CD4-positive, alpha-beta T cell treated with Interleukin-4 for 4 hours (primary cell): ENCODE results near the gene RBMS1.
A peak's percentile ranks its signal among the peaks of the same experiment; 100 is the strongest.

Experiments used
- DNase-seq: peaks from one replicate; pipeline ENCODE4 v3.0.0-alpha.2; 2020

Gene RBMS1

DNA sequence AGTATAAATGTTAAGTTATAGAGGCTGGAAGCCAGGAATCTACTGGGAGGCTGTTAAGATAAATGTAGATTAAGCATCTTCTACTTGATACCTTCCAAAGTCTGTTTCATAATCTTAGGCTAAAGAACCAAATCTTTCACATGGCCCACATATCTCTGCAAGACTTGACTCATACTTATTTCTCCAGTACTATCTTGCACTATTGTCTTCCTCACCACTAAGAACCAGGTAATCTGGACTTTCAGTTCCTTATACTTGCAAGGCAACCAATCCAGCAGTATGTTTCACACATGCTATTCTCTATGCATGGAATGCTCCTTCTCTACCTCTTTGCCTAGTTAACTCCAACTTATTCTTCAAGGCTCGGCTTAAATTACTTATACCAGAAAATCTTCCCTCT lies 62.2 kb downstream of the RBMS1 start:
- DNase-seq: no peak

DNA sequence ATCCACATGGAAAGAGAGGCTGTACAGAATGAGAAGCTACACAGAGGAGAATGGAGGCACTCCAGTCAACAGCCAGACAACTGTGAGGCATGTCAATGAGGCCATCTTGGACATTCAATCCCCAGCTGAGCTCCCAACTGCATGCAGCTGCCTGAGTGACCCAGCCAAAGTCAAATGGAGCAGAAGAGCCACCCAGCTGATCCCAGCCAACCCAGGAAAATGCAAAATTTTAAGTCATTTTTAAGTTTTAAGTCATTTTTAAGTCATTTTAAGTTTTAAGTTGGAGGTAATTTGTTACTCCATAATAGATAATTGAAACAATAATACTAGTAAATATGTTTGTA lies 63.6 kb downstream of the RBMS1 start:
- DNase-seq: no peak

DNA sequence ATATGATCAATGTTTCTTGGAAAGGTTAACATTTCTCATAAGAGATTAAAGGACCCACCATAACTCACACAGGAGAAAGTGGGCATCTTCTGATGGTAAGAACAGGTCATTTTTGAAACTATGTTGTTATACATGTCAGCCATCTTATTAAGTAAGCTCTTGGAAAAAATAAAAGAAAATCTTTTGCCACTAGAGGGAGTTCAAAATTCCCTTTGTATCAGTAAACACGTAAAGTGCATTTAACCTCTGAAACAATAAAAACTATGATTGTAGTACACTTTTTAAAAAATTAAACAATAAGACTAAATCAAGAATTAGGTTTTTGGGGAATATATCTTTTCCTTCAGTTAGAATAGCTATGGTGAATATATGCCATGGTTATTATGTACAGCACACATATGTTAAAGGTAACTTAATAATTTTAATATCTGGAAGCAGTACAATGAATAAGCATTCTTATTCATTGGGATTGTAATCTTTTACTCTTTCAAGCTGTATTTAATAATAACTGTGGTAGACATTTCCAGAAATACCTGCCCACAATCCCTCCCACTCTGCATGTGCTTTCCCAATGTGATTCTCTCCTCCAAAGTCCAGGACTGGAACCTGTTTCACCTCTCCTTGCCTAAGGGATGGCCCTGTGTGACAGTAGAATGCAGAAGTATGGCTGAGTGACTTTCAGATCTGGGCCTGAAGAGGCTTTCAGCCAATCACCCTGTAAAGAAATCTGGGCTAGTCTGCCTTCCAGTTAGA lies 64.2 kb downstream of the RBMS1 start:
- DNase-seq: peak; percentile 72

DNA sequence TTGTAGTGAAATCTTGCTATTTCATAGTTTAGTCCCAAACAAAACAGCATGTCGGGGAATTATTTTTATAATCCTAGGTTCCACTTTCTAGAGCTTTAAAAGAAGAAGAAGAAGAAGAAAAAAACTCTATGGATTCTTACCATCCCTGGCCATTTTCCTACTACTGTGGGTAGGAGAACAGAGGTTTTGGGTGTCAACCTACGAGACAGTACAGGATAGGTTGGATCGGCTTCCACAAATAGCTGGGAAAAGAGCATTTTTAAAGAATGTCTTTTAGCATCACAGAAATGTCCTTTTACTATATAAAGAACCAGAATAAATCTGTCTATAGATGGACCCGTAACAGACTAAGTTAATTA lies 65.2 kb downstream of the RBMS1 start:
- no peak for DNase-seq

DNA sequence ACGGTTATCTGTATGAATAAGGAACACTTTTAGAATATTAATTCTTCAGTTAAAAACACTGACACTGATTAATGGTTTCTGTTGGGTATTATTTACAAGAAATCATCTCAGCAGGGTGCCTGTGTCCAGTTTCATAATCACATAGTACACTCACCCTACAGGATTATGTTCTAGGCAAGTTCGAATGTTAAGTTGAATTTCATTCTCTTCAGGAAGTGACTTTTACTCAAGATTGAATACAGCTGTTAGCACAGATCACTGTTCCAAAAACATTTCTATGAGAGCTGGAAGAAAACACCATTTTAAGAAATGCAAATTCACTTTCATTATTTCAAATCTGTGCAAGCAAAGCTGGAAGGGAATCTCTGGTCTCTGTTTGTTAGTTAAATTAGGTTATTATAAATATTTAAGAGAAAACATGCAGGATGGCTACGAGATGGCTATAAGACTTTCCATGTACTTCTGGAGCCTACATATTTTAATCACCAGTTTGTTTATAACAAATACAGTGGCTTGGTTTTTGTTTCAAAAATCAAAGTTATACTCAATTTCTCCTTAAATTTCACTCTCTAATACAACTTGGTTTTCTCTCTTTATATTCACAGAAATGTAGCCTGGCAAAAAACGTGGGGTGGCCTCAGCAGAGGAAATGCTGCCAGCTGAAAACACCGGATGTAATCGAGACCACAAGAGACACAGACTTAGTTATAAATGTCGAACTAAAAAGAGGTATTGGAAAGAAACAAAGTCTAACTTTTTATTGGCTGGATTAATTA lies 65.8 kb downstream of the RBMS1 start:
- DNase-seq: peak; percentile 75

DNA sequence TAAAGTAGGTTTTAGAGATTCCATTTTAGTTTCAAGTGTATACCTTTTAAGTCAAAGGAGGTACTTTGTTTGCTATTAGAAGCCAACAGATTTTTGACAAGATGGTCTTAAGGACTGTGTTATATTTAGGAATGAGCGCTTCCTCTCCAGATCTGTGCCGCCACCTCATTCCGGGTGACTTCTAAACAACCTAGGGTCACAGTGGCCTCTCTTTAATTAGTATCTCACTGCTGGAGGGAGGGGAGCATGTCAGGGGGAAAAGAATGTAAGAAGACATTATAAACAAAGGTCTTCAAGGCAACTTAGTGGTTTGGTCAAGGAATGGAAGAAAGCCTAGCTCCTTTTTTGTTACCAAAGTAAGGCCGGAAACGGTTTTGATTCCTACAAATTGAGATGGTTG lies 67.0 kb downstream of the RBMS1 start:
- no peak for DNase-seq

DNA sequence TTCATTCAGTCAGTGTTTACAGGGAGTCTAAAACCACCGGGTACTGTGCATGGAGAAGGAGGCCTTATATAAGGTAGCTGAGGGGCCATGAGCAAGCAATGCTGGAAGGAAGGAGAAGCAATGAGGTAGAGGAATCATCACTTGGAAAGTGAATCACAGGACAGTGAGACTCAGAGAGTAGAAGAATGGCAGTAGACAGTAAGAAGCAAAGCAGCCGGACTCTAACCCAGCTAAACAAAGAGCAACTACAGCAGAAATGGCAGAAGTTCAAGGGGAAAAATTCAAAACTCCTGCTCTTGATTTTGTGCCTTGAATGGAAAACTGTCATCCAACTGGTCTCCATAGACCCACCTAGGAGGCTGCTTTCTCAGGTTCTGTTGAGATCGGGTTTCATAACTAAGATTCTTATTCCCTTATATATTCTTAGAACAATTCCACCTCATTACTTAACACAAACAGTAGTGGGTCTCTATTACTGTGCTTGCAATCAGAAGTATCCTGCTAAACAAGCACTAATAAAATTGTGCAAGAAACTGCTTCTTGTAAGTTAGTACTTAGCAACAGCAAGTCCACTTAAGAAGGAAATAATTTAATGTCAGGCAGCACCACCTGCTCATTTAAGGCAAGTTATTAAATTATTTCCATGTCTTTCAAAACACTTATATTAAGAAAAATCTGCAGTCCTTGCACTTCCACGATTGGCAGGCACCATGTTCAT lies 68.0 kb downstream of the RBMS1 start:
- no peak for DNase-seq

DNA sequence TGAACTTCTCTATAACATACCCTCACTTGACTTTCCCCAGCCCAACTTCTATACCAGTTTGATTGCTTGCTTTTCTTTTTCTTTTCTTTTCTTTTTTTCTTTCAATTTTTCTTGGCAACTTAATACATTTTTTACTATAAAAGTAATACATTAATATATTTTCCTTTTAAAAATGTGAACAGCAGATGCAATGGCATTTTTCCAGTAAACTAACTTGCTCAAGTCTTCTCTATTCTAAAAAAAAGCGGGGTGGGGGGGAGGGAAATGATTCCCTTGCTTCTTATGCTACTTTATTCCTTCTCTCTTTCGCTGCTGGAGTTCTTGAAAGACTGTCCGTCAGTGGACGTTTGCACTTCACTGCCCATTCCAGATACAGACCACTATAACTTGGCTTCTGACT lies 70.5 kb downstream of the RBMS1 start:
- DNase-seq: no peak

DNA sequence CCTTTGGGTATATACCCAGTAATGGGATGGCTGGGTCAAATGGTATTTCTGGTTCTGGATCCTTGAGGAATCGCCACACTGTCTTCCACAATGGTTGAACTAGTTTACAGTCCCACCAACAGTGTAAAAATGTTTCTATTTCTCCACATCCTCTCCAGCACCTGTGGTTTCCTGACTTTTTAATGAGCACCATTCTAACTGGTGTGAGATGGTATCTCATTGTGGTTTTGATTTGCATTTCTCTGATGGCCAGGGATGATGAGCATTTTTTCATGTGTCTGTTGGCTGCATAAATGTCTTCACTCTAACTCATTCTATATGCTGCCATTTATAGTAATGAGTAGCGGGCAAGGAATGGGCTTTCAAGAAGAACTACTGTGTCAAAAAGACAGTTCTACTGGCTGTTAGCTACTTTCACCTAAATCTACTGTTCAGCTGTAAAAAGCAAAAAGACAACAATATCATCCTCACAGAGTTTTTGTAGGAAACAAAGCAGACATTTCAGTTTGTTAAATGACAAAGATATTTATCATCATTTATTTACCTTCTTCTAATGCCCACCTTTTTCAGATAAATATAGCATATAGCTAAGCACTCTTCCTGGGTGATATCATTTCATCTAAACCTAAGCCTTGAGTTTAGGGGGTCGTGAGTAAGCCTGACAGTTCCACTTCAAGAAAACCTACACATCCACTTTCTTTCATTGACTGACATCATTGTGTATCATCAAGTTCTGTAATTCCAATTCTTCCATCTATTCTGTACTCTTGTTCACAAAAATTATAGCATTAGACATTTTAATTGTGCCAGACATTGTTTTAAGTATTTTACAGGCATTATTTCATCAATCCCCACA lies 71.7 kb downstream of the RBMS1 start:
- DNase-seq: peak; percentile 59

DNA sequence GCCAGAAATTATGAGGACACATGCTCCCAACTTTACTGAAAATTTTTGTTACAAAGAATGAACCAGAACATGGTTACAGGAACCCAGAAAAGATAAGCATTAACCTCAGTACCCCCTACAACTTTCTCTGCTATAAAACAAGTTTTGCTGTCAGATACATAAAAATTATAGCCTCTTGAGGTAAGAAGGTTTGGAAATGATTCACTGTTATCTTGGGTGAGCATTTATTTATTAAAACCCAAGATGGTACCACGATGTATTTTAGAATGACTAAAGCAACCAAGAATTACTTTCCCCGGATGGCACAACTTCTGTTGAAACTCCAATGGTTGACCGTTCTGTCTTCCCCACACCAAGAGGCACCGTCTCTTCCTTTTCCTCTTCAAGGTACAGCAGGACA lies 72.9 kb downstream of the RBMS1 start:
- no peak for DNase-seq

DNA sequence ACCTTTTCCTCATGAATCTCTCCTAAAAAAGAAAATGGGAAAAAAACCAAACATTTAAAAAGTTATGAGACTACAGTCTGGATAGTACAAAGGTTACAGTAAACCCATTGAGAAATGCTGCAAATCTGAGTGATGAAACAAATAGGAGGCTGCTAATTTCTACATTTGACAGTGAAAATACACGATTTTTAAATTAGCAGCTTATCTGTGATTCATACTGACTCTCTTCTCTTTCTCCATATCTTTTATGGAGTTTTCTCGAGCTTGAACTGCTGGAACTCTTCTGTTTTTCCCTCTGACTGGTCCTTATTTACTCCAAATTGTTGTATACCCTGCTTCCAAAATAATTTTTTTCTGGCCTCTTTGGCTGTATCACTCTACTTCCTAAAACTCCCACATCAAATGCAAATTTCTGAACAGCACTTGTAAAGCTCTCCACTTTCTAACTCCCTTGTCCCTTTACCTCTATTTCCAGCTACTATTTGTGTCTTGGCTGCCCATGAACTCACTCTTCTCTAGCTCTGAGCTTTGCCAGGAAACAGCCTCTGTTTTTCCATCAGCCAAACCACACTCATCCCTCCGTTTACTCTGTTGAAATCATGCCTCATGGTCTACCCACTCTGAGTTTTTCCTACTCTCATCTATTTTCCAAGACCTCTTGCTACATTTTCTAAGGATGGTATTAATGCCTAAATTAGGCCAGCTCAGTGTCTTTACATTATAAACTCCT lies 73.7 kb downstream of the RBMS1 start:
- DNase-seq: no peak

DNA sequence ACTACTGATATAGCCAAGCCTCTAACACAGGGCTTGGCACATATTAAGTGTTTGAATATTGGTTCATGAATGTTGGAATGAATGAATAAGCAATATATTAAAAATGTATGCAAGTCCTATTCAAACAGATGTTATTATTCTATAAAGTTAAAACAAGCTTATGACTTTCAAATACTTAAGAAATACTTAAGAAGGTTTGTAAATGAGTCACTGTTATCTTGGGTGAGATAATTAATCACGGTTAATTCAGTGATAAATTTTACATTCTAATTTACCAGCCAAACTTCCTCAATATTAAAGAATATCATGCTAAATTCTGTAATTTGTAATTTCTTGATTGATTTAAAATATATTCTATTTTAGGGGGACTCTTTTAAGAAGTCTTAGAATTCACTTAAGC lies 74.8 kb downstream of the RBMS1 start:
- DNase-seq: no peak

DNA sequence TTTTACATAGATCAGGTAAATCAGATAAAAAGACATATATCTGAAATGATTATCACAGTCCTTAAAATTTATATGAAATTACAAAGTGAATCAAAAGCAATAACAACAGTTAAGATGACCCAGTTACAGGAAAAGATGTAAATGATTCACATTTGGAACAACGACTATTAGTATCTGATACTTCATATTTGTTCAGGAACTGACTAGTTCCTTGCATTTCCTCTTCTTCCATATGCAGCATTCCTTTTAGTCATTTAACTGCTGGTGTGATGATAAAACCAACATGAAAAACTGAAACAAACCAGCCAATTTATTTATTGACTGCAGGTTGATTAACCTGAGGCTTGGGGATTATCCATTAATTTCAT lies 75.2 kb downstream of the RBMS1 start:
- no peak for DNase-seq

DNA sequence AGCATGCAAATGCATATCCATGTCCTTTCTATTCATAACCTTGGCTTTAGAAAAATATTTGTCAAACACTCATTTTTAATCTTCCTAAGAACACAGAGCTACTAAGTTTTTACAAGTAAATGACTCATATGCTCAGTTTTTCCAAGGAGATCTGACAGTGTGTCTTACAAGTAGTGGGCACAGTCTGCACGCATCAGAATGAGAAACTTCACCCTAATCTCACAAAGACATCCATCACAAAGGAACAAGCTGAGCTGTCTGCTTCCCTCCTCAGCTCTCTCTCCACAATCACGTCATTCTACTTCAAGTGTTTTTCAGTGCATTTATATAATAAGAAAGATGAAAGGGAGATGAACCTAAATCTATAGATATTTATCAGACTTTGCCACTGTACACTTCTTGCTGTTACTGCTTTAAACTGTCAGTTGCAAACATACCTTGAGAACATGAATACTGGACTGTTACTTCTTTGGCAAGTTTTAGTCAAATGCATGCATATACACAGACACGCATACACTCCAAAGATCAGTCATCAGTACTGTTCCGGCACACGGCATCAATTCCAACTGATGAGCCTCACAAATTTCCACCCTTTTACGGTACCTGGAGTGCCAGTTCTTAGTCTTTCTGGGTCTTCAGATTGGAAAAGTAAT lies 75.7 kb downstream of the RBMS1 start:
- peak; percentile 78 for DNase-seq

DNA sequence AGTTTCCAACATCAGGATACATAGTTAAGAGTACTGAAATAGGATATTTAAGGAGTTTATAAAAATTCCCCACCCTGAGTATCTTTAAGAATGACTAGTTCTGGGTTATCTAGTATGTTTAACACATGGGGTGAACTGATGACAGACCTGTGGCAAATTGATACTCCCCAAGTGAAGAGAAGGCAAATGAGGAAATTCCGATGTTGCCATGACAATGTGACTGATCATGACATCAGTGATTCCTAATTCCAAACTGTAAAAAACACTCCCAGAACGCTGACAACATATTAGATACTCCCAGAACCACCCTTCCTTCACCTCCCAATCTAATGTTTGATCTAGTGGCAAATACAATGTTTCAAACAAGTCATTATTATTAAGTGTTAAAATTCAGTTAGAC lies 77.6 kb downstream of the RBMS1 start:
- no peak for DNase-seq

DNA sequence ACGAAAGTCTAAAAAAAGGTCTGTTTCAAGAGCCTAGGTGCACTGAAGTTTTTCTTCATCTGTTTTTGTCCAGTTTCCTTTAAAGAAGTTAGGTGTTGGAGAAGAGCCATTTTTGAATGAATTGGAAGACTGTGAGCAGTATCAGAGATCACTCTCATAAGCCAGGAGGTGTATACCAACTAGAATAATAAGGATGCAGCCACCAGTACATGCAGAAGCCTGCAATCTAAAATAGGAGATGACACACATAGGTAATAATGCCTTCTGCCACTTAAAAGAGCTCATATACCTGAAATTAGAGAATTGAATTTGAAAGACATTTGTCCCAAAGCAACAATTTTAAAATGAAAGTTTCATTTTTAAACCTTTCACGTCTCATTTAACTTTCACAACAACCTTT lies 81.7 kb downstream of the RBMS1 start:
- no peak for DNase-seq

DNA sequence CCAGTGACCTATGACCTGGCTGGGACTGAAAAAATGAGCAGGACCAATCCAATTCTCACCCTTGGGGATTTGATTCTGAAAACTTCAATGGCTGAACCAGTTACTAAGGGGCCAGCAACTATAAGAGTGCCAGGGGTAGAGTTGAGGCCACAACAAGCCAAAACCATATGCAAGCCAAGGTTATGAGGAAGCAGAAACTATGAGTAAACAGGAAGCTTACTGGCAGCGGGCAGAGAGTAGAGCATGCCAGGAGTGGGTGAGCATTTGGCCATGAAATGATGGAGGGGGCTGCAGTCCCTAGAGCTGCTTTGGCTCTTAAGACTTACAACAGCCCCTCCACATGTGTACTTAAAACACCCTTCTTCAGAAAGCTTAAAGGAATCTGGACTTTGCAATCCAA lies 82.4 kb downstream of the RBMS1 start:
- DNase-seq: peak; percentile 71

DNA sequence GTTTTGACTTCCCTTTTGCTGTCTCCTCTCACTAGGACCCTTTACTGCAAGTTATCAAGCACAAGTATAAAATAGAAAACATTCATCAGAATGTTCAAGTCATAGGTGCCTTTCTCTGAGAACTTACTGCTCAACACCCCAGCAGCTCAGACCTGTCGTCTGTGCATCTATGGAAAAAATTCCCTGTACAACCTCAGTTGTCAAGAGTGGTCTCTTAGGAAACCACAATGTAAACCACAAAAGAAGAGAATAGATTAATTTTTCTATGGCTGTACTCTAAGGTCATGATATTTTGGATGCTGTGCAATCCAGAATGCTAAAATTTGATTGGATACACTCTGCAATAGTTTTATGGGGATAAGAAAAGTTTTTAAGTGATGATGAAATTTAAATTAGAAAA lies 84.1 kb downstream of the RBMS1 start:
- no peak for DNase-seq

DNA sequence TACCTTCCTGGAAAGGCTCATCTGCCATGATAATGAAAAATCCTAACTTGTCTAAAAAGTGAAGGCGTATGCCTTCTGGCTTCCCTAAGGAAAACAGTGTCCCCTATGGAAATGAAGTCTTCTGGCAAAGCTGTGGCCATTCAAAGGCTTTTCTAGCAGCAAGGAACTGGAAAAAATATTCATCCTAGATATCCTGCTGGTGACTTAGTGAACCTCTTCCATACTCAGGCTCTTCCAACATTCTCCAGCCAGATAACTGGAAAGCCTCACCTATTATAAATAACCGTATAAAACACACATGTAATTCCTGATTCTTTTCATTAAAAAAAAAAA lies 84.7 kb downstream of the RBMS1 start:
- no peak for DNase-seq

DNA sequence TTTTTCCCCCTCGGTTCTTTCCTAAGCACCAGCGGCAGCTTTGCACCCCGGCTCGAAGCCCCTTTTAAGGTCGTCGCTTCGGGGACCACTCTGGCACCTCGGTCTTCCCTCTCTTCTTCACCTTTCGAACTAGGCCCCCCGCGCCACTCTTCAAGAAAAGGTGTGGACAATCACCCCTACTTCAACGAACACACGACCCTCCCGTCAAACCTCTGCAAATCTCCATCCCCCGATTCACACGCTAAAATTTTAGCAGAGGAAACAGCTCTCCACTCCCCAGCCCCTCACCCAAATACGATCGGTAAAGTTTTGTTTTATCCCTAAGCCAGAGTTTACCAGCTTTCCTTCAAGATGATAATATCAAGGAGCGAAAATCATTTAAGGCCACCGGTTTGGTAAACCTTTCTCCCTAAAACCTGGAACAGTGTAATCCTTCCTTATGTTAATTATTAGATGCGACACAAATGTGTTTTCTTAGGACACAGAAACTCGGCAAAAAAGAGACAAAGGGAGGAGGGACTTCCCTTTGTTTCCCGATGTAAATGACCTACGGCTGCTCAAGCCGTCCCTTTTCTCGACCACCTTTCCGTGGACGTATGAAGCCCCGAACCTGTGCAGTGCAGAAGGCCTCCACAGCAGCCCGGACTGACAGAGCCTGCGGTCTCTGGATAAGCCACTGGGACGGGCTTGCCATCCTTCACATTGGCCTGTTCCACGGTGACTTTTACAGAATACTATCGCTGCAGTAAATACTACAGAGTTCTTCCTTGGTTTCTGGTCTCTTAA lies 85.2 kb downstream of the RBMS1 start:
- no peak for DNase-seq
